AG20443 (cell line): ENCODE measurements around the gene MRPL19.
"Not testable (repeated sequence)": the region's sequence is repeated elsewhere in the genome, so short reads cannot be mapped to it uniquely, and the experiment has no call there.

Source experiments
- DNase-seq: peaks from one replicate; pipeline ENCODE4 v3.0.0; 2012; ENCODE audit warnings: low spot score, mixed read lengths

MRPL19 gene

DNA sequence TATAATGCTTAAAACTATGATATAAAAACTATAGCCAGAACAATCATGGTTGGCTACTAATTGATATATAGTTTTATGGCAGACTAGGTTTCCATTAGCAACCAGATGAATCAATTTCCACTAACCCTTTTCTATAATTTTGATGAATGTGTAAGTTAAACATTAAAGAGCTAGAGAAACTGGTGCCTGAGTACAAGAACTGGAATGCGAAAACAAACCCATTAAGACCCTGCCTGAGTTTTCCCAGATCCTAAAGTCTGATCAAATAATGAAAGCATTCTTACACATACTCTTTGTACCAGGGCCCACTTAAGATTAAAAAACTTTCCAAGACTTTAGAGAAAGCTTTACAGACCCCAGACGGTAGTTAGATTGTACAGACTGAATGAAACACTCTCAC lies 21.3 kb downstream of the MRPL19 start:
- no peak for DNase-seq

DNA sequence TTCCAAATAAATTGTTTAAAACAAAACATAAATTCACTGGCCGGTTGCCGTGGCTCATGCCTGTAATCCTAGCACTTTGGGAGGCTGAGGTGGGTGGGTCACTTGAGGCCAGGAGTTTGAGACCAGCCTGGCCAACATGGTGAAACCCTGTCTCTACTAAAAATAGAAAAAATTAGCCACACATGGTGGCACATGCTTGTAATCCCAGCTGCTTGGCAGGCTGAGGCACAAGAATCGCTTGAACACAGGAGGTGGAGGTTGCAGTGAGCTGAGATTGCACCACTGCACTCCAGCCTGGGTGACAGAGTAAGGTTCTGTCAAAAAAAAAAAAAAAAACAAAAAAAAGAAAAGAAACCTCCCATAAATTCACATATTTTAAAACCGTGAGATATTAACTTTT lies 28.8 kb downstream of the MRPL19 start:
- DNase-seq = not testable (repeated sequence)

DNA sequence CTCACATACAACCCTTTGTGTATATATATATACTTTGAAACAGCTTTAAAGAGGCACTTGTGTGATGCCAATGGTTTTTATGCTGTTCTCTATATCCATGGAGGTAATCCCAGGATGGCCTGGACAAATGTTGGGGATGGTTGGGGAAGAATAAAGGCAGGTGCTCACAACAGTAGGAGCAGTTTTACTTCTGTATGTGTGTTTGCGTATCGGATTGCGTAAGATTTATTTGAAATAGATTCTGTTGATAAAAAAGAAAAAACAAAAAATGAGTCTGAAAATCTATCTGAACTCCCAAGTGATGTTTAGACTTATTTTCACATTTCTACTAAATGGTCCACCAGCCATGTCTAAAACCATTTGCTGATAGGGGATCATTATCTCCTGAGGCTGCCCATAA lies 29.3 kb downstream of the MRPL19 start:
- no peak for DNase-seq

DNA sequence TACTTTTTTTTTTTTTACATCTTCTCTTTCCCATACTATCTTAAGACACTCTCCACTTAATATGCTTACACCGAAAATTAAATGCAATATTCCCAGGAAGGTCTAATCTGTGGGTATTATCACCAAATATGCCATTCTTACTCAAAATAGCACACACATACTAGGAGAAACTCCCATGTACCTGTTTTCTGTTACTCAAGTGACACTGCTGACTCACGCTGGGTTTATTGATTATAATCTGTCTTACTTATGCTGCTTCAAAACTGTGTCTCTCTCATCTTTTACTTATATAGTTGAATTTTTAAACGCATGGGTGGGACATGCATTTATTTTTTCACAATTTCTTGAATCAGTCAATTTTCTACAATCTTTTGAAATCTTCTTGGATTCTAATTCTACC lies 29.9 kb downstream of the MRPL19 start:
- no peak for DNase-seq

DNA sequence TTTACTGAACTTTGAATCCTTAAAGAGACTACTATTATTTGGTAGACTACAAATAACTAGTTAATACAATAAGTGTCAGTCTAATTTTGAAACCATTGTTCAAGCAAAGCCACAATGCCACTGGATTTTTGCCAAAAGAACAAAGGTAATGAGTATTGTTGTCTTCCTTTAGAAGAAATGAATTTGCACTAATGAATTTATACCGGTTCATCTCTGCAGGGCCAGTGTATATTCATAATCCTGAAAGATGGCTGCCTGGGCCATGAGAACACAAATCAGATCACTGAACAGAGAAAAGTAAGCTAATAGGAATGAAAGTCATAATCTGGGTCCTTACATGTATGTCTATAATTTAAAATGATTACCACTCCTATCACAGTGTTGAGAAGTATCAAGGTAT lies 33.0 kb downstream of the MRPL19 start:
- DNase-seq = no peak

DNA sequence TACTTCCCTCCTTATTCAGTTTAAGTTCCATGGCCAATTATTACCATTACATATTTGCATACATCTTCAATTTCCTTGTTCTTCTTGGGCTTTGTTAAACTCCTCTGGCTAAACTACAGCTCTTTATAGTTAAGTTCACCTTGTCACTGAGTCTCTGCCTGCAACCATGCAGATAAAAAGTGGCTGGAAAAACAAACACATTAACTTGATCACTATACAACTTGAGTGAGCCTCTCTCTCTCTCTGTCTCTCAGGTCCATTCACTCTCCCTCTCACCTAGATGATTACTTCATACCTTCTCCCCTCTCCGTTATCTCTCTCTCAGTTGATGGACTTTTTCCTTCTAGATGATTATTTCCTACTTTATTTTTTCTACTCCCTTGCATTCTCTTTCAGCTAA lies 33.8 kb downstream of the MRPL19 start:
- no peak for DNase-seq

DNA sequence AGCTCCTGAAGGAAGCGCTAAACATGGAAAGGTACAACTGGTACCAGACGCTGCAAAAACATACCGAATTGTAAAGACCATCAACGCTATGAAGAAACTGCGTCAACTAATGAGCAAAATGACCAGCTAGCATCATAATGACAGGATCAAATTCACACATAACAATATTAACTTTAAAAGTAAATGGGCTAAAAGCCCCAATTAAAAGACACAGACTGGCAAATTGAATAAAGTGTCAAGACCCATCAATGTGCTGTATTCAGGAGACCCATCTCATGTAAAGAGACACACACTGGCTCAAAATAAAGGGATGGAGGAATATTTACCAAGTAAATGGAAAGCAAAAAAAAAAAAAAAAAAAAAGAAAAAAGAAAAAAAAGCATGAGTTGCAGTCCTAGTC lies 36.8 kb downstream of the MRPL19 start:
- DNase-seq = not testable (repeated sequence)

DNA sequence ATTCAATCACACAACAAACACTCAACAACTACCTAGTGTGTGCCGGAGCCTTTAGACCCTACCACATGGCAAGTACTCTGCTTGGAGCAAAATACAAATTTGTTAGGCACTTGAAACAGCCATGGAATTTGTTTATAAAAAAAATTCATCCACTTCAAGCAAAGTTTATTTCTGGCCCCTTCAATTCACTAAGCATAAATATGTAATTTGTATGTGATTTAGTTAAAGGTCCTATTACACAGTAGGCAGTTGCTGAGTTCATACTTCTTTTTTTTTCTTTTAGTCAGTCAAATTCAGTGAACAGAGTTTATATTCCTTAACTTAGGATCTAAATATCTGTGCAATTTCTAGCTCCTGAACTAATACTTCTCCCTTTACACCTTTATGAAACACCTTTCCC lies 41.6 kb downstream of the MRPL19 start:
- no peak for DNase-seq

DNA sequence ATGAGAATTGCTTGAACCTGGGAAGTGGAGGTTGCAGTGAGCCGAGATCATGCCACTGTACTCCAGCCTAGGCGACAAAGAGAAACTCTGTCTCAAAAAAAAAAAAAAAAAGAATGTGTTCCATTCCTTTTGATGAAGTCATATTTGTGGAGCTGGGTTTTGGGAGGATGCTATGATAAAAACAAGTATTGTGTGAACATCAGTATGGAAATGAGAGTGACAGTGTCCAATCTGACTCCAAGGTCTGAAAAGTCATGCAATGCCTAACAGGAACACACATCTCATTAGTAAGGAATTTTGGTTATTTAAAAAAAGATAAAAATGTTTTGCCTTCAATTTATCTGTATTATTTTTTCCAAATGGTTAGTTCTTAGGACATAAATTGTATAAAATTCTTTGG lies 52.3 kb downstream of the MRPL19 start:
- DNase-seq = peak; percentile 42

DNA sequence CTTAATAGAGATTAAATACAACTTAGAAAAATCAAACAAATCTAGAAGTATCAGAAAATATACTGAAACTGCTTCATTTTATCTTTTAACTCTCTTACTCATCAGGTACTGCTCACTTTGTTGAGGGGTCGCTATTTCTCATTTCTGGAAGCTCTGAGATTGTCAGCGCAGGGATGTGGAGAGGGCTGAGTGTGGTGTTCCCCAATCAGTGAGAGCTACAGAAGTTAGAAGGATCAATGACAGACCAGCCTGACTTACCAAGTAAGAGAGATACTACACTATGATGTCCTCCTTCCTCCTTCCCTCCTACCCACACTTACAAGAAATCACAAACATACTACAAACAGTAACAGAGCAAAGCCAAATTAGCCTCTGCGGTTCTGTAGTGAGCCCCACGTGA lies 56.0 kb downstream of the MRPL19 start:
- DNase-seq = no peak

DNA sequence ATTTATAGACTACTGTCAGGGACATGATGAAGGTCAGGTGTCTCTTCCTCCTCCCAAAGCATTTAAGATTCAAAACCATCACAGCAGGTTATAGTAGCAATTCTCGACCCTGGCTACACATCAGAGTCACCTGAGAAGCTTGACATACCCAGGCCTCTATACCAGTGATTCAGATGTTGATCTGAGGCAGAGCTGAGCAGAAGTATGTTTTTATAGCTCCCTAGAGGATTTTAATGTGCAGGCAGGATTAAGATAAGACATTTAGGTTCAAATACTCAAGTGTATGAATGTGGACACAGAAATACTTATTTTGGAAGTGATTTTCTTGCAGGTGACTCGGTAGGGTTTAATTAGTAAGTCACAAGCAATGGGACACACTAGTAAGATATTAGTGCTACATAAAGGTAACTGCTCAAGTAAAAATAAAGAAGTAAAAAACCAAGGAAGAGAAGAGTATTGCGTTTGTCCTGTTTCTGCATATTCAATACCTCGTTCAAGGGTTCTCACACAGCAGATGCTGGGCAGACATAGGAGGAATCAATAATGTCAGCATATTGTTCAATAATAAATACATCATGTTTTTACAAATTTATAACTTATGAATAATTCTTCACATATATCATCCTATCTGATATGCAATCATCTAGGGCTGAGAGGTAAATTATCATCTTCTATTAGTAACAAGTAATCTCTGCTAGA lies 57.2 kb downstream of the MRPL19 start:
- no peak for DNase-seq

DNA sequence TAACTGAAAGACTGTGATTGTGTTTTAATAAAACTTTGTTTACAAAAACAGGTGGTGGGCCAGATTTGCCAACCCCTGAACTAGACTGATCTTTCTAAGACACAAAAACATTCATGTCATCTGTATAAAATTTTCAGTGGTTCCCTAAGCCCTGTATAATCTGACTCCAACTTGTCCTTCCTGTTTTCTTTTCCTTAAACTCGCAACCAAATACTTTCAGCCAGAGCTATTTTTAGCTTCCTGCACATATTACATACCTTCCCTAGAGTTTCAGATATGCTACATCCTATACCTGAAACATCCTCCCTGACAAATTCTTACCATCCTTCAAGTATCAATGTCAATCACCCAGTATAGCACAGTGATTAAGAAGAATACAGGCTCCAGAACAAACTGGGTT lies 59.3 kb downstream of the MRPL19 start:
- no peak for DNase-seq

DNA sequence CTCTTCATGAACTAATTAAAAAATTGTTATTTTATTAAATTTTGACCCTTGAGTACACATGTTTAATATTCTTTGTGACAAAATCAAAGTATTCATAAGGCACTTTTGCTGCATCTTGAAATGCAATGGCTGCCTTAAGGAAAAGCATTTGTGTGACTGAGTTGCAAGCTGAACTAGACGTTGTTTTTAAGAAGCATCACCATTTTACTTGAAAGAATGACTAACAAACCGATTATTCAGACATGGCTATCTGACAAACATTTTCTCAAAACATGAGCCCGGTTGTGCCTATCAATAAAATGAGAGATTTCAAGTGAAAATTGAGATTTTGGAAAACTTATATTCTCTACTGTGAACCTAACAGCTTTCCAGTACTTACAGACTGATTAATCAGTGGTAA lies 61.3 kb downstream of the MRPL19 start:
- peak; percentile 12 for DNase-seq

DNA sequence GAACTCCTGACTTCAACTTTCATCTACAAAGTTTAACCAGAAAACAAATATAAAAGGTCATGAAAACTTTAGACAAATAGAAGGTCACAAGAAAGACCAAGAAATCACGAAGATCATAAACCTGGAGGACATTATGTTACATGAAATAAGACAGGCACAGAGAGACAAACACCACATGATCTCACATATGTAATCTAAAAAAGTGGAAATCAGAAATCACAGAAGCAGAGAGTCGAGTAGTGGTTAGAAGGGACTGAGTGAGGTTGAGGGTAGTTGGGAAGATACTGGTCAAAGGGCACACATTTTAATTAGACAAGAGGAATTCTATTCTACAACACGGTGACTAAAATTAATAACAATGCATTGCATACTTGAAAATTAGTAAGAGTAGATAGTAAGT lies 62.7 kb downstream of the MRPL19 start:
- no peak for DNase-seq

DNA sequence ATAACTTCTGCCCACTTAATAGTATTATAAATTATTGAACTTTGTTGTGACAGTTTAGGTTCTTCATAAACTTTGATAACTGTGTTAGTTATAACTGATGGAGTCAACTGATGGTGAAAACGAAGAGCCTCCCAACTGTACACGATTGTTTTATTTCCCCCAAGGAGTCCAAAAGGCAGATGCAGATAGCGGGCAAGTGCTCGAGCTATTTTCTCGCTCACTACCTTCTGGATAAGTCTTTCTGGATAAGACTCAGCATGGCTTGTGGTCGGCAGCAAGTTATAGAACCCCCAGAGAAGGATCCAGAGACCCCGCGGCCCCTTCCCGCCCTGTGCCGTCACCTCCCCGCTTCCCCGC lies 63.6 kb downstream of the MRPL19 start:
- no peak for DNase-seq

DNA sequence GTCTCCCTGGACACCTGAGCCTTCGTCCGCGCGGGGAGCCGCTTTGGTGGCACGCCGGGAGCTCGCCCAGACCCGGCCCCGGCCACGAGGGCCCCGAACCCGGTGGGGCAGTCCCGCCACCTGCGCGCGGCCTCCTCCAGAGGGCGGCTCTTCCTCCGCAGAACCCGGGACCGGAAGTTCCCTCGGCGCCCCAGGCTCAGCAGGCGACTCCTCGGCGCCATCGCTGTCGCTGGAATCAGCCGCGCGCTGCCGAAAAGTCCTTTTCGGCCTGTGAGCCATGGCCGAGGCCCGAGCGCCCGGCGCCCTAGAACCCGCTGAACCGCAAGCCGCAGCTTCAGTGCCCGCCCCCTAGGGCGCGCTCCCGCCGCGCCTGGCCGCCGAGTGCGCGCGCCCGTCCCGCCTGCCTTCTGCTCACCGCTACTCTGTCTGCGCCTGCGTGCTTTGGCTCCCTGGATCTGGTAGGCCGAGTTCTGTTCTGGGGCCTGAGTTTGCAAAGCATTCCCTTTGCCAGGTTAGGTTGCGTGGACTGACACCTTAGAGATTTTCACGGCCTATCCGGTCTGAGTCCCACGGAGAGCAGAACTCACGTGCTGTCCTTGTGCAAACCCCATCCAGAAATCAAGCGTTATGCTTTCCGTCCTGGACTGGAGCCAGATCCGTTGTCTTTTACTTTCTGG lies 64.1 kb downstream of the MRPL19 start, which contains the start of gene GCFC2:
Gene GCFC2 (minus strand): TSS at position 339 of the 677 bp plus-strand sequence. CDS start 60 bp downstream, at position 279.
- DNase-seq = peak; percentile 98

DNA sequence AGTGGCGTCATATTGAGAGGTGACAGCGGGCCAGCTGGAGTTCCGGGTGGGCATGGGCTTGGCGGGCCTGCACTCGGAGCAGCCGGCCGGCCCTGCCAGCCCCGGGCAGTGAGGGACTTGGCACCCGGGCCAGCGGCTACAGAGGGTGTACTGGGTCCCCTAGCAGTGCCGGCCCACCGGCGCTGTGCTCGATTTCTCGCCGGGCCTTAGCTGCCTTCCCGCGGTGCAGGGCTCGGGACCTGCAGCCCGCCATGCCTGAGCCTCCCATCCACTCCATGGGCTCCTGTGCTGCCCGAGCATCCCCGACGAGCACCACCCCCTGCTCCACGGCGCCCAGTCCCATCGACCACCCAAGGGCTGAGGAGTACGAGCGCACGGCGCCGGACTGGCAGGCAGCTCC lies 65.0 kb downstream of the MRPL19 start:
- not testable (repeated sequence) for DNase-seq

DNA sequence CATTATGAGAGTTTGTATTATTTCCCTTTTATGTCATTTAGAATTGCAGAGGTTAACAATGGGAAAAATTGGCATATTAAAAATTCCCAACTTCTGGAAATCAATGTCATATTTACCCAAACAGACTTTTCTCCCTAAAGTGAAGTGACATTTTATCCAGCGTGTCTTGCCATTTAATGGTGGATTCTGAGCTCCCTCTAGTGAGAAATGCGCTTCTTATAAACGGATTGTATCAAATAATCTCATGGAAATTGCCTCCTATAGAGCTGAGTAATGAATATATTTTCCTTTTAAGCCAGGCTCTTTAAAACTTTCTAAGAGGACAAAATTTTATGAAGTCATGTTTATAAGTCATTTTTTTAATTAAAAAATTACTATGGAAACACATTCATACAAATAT lies 69.8 kb downstream of the MRPL19 start:
- peak; percentile 12 for DNase-seq

DNA sequence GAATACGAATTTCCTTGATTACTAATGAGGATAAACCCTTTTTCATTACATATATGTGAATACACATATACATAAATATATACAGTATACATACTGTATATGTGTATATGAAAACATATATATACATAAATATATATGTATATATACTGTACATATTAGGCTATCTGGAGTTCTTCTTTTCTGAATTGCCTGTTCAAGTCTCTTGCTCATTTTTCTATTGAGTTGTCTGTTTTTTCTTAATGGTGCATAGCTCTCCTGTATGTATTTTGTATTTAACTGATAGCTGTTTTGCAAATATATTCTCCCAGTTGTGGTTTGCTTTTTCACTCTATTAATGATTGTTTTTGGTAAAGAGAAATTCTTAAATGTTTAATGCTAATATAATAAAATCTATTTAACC lies 73.0 kb downstream of the MRPL19 start:
- no peak for DNase-seq

DNA sequence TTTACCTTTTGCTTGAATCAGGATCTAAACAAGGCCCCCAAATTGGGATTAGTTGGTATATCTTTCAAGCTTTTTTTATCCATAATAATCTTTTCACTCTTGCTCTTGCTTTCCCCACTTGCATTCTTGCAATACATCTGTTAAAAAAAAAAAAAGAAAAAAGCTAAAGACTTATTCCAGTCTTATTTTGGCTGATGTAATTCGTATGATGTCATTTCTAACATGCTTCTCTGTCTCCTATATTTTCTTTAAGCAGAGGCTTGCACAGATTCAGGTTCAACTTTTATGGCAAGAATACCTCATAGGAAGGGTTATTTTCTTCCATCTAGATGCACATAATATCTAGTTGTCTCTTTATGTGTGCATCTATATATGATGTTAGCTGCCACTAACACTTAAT lies 73.9 kb downstream of the MRPL19 start:
- DNase-seq = no peak

DNA sequence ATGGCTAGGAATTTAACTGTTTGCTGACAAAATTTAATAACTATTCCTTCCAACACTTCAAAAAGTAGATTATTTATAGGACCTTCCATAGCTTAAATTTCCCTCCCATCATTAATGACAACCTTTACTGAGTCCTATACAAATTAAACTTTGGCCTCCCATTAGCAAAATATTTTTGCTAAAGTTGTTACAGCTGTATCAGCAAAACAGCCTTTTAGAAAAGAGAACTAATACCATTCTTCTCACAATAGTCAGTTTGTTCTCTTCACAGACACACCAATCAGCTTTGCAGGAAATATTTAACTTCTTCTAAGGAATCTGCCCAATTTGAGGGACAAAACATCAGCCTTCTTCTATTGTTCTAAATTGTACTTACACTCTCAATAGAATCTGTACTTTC lies 76.1 kb downstream of the MRPL19 start:
- no peak for DNase-seq

DNA sequence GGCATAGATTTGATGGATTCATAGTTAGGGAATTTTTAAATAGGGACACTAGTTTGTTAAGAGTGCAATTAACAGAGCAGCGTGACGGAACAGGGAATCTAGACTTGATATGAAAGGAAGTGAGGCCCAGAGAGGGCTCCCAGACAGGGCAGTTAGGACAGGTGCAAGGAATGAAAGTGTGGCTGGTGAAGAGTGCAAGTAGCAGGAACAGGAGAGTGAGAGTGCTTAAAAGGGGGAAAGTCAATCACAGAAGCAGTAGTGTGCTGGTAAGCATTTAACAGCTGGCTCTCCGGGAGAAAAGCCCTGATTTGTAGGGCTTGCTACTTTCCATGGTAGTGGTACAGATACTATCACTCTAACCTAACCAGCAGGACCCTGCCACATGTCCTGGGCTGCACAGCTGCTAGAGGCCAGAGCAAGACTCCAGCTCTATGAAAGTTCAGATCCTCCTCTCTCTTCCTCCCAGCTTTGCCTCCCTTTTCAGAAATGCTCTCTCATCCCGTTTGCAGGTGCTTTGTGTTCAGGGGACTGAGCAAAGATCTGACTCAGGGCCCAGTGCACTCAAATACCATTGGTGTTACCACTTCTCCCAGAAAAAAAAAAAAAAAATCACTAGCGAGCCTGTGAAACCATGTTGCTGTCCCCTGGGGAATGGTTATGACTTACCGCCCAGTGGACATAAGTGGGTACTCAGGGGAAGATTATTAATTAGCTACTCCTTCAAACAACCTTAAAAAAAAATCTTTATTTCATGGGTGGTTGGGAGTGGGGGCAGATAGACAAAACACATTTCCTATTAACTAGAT lies 82.2 kb downstream of the MRPL19 start:
- no peak for DNase-seq

DNA sequence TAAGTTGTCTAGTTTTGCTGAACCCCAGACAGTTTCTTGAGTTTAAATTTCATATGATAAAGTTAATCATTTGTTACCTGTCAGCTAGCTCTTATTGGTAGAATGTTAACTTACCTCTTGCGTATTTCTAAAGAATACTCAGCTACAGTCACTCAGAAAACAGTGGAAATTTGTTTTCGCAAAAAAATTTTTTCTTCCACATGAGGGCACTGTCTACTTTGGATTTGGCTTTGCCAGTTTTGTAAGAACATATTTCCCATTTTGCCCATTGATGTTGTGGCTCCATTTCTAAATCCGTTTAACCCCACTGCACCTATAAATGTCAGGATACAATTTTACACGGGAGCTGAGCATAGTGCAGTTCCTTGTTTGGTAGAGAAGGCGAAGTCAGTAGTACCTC lies 83.3 kb downstream of the MRPL19 start:
- DNase-seq = no peak
